Suppressor macrophage treated with lipopolysaccharide for 4 hours (primary cell): ENCODE measurements around the gene APBA3.

Experiments used
- DNase-seq: peaks from one replicate; pipeline ENCODE4 v3.0.0-alpha.2; 2020

Gene APBA3

DNA sequence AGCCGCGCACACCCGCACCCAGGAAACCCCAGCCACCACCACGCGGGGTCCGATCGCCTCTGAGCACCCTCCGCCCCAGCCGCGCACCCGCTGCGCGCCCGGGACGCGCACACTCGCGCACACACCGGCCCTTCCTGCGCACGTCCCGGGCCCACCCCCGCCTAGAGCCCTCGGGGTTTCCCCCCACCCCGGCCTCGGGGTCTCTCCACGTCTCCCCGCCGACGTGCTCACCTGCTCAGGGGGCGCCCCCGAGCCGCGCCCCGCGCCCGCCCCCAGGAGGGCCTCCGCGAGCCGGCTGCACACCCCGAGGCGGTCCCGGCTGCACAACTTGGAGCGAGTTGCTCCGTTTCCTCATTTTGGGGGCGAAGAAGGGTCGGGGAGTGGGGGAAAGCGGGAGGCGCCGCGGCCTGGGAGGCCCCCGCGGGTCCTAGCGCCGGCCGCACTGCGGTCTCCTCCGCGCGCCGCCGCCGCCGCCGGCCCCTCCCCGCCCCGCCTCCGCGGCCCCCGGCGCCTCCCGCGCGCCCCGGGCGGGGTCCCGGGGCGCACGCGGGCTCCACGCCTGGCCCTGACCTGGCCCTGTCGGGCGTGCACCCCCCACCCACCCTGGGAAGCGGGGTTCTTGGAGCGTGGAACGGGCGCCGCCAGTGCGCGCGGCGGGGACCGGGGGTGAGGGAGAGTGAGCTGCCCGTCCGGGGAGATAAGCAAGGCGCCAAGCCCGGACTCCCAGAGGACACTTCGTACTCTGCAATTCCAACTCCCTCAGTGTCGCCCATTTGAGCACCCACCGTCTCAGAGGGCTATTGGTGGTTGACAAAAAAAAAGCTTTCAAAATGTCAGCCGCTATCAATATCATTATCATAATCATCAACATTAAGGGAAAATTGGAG, 24.7 kb upstream of the APBA3 start, which contains the start of gene MATK:
MATK (minus strand) TSS at position 444 of the 887 bp plus-strand sequence. CDS start 1,246 bp downstream, outside the sequence.
- DNase-seq, result peak; percentile 19

DNA sequence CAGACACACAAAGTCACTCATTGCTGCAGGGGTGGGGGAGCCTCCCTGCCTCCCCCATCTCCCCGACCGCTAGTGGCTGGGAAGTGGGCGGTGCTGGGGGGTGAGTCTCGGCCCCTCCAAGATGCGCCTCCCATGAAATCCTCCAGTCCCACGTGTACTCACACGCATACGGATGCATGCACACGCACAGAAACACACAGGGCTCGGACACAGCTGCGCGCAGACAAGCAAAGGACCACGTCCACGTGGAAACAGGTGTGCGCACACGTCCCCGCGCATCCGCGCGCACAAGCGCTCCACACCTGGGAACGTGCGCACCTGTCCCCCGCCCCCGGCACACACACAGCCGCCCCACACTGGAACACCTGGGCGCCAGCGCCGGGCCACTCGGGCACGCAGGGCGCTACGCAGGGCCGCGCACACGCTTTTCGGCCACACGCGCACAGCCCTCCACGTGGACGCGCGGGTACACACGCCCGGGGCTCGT, 24.0 kb upstream of the APBA3 start:
- no peak for DNase-seq

DNA sequence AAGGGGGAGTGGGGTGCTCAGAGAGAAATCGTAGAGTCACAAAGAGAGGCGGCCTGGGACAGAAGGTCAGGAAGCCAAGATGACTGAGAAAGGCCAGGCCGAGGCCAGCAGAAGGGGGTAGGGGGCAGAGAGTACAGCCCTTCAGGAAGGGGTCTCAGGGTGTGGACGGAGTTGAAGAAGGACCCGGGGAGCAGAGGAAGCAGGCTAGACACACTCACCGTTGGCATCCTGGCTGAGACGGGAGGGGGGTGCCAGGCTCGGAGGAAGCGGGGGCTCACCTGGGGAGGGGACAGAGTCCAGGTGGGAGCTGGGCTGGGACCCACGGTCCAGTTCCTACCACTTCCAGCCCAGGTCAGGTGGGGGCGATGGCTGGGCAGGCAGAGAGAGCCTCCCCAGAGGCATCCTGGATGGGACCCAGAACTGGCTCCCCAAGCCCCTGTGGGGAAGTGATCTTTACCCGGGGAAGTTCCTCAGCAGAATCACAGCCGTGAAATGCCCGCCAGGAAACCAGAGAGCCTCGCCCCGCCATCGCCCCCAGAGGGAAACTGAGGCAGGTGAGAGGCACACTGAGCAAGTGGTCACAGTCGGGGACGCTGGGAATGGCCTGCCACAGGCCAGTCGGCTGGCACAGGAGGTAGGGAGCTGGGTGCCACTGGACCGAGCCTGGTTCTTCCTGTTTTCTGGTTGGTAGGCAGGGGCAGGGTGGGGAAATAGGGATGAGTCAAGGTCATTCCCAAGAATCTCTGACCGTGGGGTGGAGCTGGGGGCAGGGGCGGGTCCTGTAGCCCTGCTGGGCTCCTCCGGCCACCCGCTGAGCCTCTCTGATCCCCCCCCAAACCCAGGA, 23.3 kb upstream of the APBA3 start:
- DNase-seq, result peak; percentile 81

DNA sequence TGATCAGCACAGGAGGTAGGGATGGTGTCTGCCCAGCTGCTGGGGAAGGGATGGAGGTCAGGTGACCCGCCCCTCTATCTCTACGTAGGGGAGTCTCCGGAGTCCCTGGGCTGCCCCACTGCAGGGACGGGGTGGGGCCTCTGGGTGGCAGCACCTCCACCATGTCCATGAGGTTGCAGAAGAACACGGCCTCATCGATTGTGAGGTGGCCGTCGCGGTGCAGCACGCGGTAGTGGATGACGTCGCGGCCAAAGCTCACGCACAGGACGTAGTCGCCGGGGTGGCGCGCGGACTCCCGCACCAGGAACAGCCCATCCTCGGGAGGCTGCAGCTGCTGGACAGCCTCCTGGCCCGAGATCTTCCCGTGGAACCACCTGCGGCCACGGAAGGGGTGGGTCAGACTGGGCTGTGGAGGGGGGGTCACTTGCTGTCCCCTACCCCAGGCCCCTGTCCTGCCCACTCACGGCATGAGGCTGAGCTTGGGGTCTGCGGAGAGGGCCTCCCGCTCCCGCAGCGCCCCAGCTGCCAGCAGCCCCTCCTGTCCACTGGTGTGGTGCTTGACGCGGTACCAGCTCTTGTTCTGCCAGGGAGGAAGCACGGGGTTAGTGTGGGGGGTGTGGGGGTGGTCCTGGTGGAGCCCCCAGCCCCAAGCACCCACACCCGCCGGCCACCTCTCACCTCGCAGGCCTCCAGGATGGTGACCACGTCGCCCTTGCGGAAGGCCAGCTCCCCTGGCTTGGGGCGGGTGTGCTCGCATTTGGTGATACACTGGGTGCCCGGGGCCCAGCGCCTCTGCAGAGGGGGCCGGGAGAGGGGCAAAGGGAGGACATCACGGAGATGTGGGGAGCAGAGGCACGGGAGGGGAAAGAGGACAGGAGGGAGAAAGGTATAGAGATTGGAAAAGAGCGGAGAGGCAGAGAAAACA, 22.4 kb upstream of the APBA3 start:
- no peak for DNase-seq

DNA sequence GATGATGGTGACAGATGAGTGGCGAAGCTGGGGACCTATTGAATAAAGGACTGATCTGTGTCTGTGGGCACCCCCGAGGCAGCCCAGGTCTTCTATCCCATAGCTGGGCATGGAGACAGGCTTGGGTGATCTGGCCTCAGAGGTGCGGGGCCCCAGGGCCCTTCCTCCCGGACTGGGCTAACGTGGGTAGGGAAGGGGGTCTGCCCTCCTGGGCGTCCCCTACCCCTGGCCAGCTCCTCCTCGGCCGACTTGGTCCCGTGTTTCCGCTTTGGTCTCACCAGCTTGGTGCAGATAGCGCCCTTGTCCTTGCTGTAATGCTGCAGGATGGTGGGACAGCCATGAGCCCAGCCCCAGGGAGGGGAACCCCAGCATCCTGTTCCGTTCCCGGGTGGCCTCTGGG, 21.4 kb upstream of the APBA3 start:
- DNase-seq, result no peak

DNA sequence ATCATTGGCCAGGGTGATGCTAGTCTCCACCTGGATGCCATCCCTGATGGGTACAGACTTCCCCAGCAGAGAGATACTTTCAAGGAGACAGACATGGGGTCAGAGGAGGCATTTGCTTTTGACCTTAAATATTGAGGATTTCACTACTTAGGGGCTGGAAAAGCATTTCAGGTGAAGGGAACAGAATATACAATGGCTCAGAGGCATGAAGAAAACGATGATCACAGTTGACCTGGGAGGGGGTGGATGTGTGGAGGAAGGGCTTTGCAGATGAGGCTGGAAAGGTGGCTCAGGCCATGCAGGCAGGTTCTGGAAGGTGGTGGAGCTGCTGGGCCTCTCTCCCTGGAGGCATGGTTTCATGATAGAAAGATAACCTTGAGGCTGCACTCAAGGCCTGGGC, 20.8 kb upstream of the APBA3 start:
- DNase-seq, result no peak

DNA sequence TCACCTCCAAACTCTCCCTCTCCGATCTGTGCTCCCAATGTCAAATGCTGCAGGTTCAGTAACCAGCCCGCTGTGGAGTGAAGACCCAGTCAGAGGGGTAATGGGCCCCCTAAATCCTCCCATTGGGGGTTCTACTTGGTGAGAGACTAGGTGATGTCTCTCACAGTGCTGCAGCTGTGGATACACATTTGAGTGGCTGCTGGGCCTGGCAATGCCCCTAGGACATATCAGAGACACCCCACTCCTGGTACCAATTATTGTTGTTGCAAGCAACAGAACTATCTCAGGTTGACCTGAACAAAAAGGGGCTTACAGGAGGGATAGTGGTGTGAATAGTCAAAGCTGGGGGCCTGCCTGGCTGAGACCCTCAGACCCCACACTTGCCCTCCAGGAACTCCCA, 20.1 kb upstream of the APBA3 start:
- no peak for DNase-seq

DNA sequence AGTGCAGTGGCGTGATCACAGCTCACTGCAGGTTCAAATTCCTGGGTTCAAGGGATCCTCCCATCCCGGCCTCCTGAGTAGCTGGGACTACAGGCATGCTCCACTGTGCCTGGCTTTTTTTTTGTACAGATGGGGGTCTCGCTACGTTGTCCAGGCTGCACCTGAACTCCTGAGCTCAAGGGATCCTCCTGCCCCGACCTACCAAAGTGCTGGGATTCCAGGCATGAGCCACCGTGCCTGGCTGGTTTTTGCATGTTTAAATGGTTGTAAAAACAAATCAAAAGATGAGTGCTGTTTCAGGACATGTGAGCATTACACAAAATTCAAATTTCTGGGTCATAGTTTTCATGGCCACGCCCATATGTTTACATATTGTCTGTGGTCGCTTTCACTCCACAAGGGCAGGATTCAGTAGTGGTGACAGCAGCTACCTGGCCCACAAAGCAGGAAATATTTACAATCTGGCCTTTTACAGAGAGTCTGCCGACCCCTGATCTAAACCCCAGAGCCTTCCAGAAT, 19.4 kb upstream of the APBA3 start:
- DNase-seq, result no peak

DNA sequence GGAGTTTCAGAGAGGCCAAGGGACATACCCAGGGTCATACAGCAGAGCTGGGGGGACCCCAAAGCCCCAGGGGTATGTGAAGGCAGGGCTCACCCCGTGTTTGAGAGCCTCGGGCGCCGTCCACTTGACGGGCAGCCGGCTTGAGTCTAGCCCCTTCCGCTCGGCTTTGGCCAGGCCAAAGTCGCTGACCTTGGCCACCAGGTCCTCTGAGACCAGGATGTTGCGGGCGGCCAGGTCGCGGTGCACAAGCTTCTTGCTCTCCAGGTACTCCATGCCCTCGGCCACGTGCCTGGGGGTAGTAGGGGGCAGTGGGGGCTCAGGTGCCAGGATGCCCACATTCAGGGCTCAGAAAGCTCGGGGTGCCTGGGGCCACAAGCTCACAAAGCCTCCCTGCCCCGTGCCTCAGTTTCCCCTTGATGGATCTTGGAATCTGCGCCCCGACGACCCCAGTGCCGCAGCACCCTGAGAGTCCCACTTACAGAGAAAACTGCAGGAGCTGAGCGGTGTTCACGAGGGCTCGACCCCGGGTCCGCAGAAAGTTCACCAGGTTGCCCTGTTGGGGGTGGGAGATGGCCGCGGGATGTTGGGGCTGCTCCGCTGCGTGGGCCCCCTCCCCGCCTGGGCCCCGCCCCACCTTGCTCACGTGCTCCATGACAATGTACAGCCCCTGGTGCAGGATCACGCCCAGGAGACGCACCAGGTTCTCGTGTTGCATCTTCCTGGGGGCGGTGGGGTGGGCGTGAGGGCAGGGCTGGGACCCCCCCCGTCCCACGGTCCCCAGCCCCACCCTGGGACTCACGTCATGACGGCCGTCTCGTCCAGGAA, 17.6 kb upstream of the APBA3 start:
- DNase-seq, result no peak

DNA sequence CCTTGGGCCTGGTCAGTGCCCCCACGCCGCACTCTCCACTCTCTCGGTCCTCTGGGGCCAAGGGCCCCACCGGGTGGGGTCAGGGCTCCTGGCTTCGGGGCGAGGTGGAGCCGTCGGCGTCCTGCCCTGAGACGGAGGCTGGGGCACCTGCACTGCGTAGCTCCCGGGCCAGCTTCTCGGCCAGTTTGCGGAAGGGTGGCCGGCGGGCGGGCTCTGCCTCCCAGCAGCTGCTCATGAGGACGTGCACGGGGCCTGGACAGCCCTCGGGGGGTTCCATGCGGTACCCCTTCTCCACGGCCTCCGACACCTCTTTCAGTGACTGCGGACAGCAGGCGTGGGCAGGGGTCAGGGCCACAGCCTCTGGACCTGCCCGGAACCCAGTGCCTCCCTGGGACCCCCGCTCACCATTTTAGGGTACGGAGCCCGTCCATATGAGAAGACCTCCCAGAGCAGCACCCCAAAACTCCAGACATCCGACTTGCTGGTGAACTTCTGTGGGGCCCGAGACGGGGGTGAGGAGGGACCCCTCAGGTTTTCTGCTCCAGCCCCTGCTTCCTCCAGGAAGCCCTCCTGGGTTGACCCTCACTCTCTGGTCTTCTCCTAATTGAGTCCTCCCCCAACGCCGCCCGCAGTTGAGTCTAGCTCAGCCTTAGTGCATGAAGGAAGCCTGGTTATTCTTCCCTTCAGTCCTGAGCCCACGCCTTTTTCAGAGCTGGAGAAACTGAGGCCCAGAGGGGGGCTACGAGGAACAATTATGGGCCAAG, 16.8 kb upstream of the APBA3 start:
- DNase-seq, result no peak

DNA sequence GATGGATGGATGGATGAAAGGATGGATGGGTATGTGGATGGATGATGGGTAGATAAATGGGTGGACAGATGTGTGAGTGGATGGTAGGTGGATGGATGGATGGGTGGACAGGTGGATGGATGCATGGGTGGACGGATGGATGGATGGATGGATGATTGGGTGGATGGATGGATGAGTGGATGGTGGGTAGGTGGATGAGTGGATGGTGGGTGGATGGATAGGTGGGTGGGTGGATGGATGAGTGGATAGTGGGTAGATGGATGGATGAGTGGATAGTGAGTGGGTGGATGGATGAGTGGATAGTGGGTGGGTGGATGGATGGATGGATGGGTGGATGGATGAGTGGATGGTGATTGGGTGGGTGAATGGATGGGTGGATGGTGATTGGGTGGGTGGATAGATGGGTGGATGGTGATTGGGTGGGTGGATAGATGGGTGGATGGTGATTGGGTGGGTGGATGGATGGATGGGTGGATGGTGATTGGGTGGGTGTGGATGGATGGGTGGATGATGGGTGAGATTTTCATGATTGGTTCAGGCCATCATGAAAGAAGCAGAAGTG, 15.1 kb upstream of the APBA3 start:
- DNase-seq, result no peak

DNA sequence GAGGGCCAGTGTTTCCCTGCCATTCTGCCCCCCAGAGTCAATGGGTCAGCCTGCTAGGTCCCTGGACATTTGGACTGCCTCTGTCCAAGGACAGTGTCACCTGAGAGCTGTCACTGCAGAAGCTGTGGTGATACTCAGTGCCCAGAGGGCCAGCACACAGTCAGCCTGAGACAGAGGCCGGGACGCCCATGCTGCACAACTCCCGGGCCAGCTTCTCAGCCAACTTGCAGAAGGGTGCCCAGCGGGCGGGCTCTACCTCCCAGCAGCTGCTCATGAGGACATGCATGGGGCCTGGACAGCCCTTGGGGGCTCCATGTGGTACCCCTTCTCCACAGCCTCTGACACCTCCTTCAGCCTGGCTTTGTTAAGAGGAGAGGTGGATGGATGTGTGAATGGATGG, 14.3 kb upstream of the APBA3 start:
- no peak for DNase-seq

DNA sequence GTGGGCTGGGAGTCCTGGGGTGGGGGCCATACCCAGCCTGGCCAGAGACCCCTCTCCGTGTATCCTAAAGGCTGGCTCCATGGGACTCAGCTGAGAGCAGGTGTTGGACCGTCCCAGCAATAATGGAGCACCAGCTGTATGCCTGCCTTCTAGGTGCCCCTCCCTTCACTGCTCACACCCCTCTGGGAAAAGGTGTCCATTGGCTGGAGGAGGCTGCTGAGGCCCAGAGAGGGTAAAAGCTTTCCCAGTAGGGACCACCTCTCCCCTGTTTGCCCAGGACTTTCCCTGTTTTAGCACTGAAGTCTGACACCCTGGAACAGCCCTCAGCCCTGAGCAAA, 13.9 kb upstream of the APBA3 start:
- DNase-seq, result no peak

DNA sequence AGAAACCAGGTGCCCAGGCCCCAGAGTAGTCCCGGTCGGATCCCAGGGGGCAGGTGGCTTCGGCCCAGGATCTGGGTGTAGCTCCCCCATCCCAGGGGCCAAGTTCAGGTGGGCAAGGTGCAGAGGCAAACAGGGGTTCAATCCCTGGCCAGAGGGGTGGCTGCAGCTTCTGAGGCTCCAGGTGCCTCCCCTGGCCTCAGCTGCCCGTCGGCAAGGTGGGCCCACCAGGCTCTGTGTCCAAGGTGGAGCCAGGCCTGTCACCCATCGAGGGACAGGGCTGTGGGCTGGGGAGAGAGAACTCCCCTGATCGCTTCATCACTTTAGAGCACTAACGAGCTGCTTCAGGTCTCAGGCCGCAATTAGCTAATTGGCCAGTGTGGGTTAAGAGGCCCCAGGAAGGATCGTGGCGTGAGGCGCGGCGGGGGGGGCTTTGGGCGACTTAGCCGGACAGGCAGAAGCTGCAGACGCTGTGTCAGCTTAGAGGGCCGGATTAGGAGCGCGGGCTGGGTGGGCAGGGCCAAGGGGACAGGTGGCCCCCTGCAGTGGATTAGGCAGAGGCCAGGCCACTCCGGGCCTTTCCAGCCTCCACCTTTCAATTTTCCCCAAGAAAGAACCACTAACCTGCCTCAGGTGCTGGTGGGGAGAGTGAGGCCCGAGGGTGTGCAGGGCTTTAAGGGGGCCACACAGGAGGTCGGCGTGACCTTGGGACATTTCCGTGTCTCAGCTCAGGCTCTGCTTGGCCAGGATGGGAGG, 13.3 kb upstream of the APBA3 start:
- DNase-seq, result no peak

DNA sequence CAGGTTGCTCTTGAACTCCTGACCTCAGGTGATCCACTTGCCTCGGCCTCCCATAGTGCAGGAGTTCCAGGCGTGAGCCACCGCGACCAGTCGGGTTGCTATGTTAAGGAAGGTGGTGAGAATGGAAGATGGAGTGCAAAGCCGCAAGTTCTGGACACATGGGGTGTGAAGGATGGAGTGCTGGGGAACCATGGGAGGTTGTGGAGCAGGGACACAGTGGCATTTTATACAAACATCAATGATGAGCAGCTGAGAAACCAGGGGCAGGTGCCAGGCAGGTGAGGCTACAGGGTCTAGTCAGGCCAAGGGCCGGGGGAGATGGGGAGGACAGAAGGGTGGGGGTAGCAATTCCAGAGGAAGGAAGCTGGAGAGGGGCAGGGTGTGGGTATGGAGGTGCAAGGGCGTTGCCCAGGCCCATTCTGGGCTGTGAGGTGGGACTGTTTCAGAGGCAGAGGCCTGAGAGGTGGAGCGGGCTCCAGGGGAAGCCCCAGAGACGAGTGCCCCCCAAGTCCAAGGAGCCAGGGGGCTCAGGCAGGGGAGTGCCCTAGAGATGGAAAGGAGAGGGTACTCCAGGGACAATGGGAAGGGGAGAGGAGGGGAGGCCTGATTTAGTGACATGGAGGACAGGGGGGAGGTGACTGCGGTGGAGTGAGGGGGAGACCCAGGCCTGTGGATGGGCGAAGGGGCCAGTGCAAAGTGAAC, 12.5 kb upstream of the APBA3 start:
- DNase-seq, result no peak

DNA sequence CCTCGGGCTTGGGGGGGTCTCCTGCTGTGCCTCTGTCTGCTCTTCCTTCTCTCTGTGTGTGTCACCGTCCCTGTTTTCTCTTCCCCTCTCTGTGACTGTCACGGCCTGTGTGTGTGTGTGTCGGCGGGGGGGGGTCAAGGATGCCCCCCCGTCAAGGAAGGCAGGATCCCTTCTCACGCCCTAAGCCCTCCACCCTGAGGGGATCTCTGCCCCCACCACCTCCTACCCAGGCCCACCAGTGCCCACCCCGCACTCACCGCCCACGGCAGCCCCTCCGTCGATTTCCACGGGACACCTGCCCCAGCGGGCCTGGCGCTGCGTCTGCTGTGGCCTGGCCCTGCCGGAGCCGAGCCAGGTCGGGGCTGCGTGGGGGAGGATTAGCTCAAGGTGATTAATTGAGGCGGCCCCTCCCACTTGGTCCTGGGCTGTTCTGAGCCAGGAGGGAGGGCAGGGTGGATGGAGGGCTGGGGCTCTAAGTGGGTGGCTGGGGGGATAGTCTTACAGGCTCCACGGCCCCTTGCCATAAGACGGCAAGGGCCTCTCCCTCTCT, 10.5 kb upstream of the APBA3 start, which contains the start of gene RAX2:
RAX2 (minus strand) TSS at position 323 of the 550 bp plus-strand sequence. CDS start 486 bp downstream, outside the sequence.
- no peak for DNase-seq

DNA sequence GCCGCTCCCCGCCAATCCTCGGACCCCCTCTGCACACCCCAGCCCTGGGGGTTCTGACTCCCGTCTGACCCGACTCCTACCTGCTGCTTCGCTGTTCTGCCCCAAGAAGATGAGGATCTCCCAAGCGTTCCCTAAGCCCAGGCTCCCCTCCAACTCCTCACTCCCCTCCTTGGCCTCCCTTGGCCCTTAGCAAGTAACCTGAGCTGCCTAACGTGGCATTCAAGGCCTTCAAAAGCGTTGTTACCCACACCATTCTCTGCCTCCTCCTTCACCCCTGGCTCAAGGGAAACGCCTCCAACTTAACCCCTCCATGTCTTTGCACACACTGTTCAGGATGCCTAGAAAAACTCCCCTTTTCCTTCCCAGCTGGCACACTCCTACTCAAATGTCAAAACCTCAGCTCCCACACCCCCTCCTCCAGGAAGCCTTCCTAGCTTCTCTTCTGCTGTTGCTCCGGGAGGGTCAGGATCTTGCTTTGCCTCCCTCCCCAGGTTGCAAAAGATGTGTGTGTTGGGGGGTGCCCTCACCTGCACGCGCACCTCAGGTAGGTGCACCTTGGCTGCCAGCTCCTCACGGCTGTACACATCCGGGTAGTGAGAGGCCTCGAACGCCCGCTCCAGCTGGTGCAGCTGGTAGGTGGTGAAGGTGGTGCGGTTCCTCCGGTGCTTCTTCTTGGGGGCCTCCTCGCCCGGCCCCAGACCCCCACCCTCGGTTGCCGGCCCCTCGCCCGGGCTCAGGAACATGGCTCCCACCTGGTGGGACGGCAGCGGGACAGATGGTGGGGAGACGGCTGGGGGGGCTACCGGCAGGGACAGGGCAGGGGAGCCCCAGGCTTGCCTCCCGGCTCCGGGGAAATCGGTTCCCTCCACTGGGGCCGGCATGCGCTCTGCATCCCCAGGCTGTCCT, 9.8 kb upstream of the APBA3 start:
- no peak for DNase-seq
